Activated naive CD8-positive, alpha-beta T cell treated with anti-CD3 and anti-CD28 coated beads, Interleukin-2, amount 50 U/mL, for 24 hours (primary cell): Measurements from ENCODE around the gene CMIP.

Source experiments
- ATAC-seq: fragments of 150-1000 bp; cut with Tn5 transposase; one replicate; pipeline ENCODE4 v1.10.0; 2021
- DNase-seq: peaks from one replicate; pipeline ENCODE4 v3.0.0; 2021
- H3K27ac Mint-ChIP-seq: one replicate; pipeline ENCODE4 v1.8.0; 2021; ENCODE audit warnings: mild to moderate bottlenecking, mixed read lengths
- H3K27me3 Mint-ChIP-seq: one replicate; pipeline ENCODE4 v1.8.0; 2021; ENCODE audit warnings: mixed read lengths
- H3K36me3 Mint-ChIP-seq: one replicate; pipeline ENCODE4 v1.8.0; 2021; ENCODE audit warnings: low read depth, mixed read lengths
- H3K4me1 Mint-ChIP-seq: one replicate; pipeline ENCODE4 v1.8.0; 2021; ENCODE audit warnings: mixed read lengths
- H3K4me3 Mint-ChIP-seq: one replicate; pipeline ENCODE4 v1.8.0; 2021; ENCODE audit warnings: mild to moderate bottlenecking, moderate library complexity, mixed read lengths
- H3K9me3 Mint-ChIP-seq: one replicate; pipeline ENCODE4 v1.8.0; 2021; ENCODE audit warnings: mixed read lengths

The CMIP gene

DNA sequence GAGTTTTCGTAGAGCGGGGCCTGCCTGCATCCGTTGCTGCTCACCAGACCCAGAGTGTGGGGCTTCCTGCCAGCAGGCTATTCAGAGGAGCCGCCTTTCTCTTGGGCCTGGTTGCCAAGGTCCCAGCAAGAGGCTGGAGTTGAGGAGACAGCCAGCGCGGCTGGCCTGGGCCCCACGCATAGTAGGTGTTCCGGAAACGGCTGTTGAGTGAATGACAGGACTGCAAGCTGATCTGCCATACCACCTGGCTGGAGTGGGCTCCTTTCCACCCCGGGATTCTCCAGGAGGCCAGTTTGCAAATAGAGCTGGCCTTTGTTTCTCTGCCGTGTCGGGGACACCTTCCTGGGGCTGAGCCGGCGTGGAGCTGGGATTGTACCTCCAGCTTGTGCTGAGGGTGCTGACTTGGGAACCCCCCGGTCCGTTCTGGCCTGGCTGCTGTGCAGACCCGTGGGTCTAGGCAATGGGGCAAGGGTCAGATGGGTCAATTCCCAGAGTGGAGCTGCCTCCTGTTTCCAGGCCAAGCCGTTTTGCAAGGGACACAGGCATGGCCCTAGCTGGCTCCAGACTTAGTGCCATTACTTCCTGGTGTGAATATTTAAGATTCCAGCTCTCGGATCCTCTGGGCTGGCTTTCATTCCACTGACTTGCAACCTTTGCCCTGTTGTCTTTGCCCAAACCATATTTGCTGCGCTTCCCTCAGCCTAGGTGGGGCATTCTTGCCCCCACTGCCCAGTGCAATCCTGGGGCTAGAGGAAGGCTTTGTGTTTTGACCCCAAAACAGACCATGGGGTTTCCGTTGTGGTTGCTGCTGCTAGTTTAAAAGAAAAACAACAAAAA lies 68.8 kb downstream of the CMIP start:
- no peak overlapping the region for H3K27ac Mint-ChIP-seq
- H3K9me3 Mint-ChIP-seq, result no peaks in the 10 kb centered on the region
- no peaks in the 10 kb centered on the region for H3K27me3 Mint-ChIP-seq
- DNase-seq, result no peak
- peaks cover 24% of the 10 kb centered on the region for H3K4me1 Mint-ChIP-seq
- H3K36me3 Mint-ChIP-seq, result no peaks in the 10 kb centered on the region
- no peak overlapping the region for H3K4me3 Mint-ChIP-seq
- no peak for ATAC-seq

- Mint-ChIP-seq H3K27me3 (no peaks in the 10 kb centered on the region), H3K4me1 (peaks cover 24% of the 10 kb centered on the region), H3K27ac (no peak overlapping the region), H3K4me3 (no peak overlapping the region), H3K36me3 (no peaks in the 10 kb centered on the region), H3K9me3 (no peaks in the 10 kb centered on the region)
- no peak for DNase-seq
- no peak for ATAC-seq
Observed at GRCh38 chr16:81514041-81514559, 69.5 kb downstream of the CMIP start.

- Mint-ChIP-seq H3K4me1 (peaks cover 30% of the 10 kb centered on the region), H3K27ac (no peak overlapping the region), H3K4me3 (no peak overlapping the region), H3K36me3 (no peaks in the 10 kb centered on the region), H3K9me3 (no peaks in the 10 kb centered on the region), H3K27me3 (no peaks in the 10 kb centered on the region)
- DNase-seq, result no peak
- ATAC-seq, result no peak
Observed at GRCh38 chr16:81514568-81515258, 70.1 kb downstream of the CMIP start.

DNA sequence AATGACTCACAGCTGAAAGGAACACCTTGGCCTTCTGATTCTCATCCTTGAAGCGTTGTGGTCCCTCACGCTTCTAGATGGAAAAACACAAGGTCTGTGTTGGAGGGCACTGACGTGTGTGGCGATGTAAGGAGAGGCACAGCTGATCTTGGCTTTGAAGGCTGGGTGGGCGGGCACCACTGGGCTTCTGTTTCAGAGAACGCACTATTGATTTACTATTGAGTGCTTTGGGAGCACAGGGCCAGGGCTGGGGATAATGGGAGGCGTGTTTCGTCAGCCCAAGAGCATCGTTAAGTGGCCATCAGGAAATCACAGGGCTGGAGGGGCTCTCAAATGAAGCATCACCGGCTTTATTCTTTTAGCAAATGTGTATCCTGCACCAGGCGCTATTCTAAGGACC lies 70.7 kb downstream of the CMIP start:
- Mint-ChIP-seq H3K9me3 (no peaks in the 10 kb centered on the region), H3K27ac (no peak overlapping the region)
- no peak for DNase-seq

DNA sequence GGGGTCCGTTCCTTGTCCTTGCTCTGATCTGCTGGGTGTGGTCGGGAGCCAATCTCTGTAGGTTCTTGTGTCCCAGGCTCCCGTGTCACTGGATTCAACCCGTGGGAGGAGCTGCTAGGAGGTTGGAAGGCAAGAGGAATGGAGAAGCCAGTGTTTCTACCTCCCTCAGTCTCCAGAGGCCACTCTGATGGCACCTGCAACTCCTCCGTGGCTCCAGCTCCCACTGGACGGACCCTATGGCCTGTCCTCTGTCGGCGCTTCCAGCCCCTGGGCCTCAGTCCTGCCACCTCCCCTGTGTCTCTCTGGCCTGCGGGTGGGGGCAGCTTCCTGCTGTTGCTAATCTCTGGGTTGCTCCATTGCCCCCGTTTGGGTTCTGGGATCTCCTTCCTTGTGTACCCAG lies 71.1 kb downstream of the CMIP start:
- peak; percentile 33 for ATAC-seq
- H3K36me3 Mint-ChIP-seq, result no peaks in the 10 kb centered on the region
- no peaks in the 10 kb centered on the region for H3K27me3 Mint-ChIP-seq
- no peak overlapping the region for H3K27ac Mint-ChIP-seq
- no peak for DNase-seq
- no peaks in the 10 kb centered on the region for H3K9me3 Mint-ChIP-seq
- peaks cover 35% of the 10 kb centered on the region for H3K4me1 Mint-ChIP-seq
- H3K4me3 Mint-ChIP-seq, result no peak overlapping the region

More for the DNA sequence above, 70.7 kb downstream of the CMIP start:
- H3K4me1 Mint-ChIP-seq, result peaks cover 32% of the 10 kb centered on the region
- H3K36me3 Mint-ChIP-seq, result no peaks in the 10 kb centered on the region
- H3K4me3 Mint-ChIP-seq, result no peak overlapping the region
- no peak for ATAC-seq
- no peaks in the 10 kb centered on the region for H3K27me3 Mint-ChIP-seq

- H3K27ac Mint-ChIP-seq, result no peak overlapping the region
- H3K4me1 Mint-ChIP-seq, result peaks cover 41% of the 10 kb centered on the region
- no peak overlapping the region for H3K4me3 Mint-ChIP-seq
- ATAC-seq (no peak), DNase-seq (no peak)
- no peaks in the 10 kb centered on the region for H3K27me3 Mint-ChIP-seq
- H3K9me3 Mint-ChIP-seq, result no peaks in the 10 kb centered on the region
- no peaks in the 10 kb centered on the region for H3K36me3 Mint-ChIP-seq
Observed at GRCh38 chr16:81516478-81517149, 72.0 kb downstream of the CMIP start.

DNA sequence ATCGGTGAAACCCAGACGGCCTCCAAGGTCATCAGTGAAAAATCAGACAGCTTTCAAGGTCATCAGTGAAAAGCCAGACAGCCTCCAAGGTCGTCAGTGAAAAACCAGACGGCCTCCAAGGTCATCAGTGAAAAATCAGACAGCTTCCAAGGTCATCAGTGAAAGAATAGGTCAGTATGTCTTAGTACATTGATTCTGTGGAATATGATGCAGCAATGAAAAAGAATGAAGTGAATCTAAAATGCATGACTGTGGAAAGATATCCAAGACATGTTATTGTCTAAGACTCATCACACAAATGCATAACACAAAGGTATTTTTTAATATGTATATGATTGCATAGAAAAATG lies 72.5 kb downstream of the CMIP start:
- Mint-ChIP-seq H3K9me3 (no peaks in the 10 kb centered on the region), H3K27me3 (no peaks in the 10 kb centered on the region), H3K4me1 (peaks cover 46% of the 10 kb centered on the region), H3K36me3 (no peaks in the 10 kb centered on the region), H3K4me3 (no peak overlapping the region), H3K27ac (no peak overlapping the region)
- DNase-seq, result no peak
- no peak for ATAC-seq

- no peaks in the 10 kb centered on the region for H3K36me3 Mint-ChIP-seq
- no peaks in the 10 kb centered on the region for H3K27me3 Mint-ChIP-seq
- DNase-seq, result no peak
- H3K4me1 Mint-ChIP-seq, result peaks cover 47% of the 10 kb centered on the region
- no peak overlapping the region for H3K4me3 Mint-ChIP-seq
- H3K9me3 Mint-ChIP-seq, result no peaks in the 10 kb centered on the region
- H3K27ac Mint-ChIP-seq, result no peak overlapping the region
- no peak for ATAC-seq
Observed at GRCh38 chr16:81517629-81518438, 73.2 kb downstream of the CMIP start.

- ATAC-seq (no peak), DNase-seq (no peak)
- Mint-ChIP-seq H3K27ac (no peak overlapping the region), H3K9me3 (no peaks in the 10 kb centered on the region), H3K4me3 (no peak overlapping the region), H3K4me1 (peaks cover 47% of the 10 kb centered on the region), H3K27me3 (no peaks in the 10 kb centered on the region), H3K36me3 (no peaks in the 10 kb centered on the region)
Observed at GRCh38 chr16:81518439-81518757, 73.8 kb downstream of the CMIP start.

DNA sequence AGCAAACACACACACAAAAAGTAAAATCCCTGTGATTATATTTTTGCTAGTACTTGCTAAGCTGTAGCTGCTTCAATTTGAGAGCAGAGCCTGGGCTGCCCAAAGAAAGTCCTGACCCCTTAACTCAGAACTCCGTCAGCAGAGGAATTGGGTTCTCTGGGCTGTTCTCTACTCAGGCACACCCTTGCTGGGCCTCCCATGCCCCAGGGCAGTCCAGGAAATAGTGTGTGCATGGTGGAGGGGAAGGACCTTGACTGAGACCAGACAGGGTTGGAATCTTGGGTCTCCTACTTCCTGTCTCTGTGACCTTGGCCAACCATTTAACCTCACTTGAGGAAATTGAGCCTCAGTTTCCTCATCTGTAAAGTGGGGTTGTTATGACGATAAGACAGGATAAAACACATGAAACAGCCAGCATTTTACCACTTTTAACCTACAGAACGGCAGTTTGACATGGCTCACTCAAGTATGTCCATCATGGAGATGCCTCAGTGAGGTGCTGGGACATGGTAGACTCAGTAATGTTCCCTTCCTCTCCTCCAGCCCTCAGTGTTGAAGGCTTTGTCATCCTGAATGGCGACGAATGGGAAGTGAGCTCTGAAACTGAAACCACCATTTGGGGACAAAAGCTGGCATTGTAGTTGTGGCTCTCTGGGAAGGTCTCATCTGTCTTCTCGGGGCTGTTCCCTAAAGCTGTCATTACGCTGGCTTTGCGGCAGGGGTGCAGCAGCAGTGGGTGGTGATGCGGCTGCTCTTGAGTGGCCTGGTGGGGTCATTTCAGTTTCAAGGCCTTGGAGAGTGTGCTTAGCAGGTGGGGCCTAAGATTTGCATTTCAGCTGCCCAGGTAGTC lies 74.9 kb downstream of the CMIP start:
- Mint-ChIP-seq H3K4me3 (no peak overlapping the region), H3K9me3 (no peaks in the 10 kb centered on the region), H3K27ac (peak overlapping the region; percentile 53), H3K4me1 (peaks cover 45% of the 10 kb centered on the region), H3K36me3 (no peaks in the 10 kb centered on the region), H3K27me3 (no peaks in the 10 kb centered on the region)
- ATAC-seq (no peak), DNase-seq (no peak)

DNA sequence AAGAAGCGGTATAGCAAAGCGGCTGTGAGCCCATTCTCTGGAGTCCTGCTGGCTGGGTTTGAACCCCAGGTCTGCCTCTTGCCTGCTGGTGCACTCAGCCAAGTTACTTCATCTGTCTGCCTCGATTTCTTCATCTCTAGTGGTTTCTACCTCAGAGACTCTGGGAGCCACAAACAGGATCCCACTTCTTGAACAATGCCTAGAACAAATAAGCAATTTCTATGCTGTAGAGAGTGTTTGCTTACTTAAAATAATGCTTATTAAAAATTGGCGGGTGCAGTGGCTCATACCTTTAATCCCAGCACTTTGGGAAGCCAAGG lies 75.5 kb downstream of the CMIP start:
- Mint-ChIP-seq H3K4me3 (no peak overlapping the region), H3K27me3 (no peaks in the 10 kb centered on the region), H3K36me3 (no peaks in the 10 kb centered on the region), H3K9me3 (no peaks in the 10 kb centered on the region), H3K27ac (no peak overlapping the region), H3K4me1 (peaks cover 44% of the 10 kb centered on the region)
- ATAC-seq (no peak), DNase-seq (no peak)

- ATAC-seq (no peak), DNase-seq (no peak)
- no peaks in the 10 kb centered on the region for H3K36me3 Mint-ChIP-seq
- H3K27ac Mint-ChIP-seq, result no peak overlapping the region
- H3K4me1 Mint-ChIP-seq, result peaks cover 47% of the 10 kb centered on the region
- H3K27me3 Mint-ChIP-seq, result no peaks in the 10 kb centered on the region
- no peak overlapping the region for H3K4me3 Mint-ChIP-seq
- H3K9me3 Mint-ChIP-seq, result no peaks in the 10 kb centered on the region
Observed at GRCh38 chr16:81520560-81521135, 76.0 kb downstream of the CMIP start.

DNA sequence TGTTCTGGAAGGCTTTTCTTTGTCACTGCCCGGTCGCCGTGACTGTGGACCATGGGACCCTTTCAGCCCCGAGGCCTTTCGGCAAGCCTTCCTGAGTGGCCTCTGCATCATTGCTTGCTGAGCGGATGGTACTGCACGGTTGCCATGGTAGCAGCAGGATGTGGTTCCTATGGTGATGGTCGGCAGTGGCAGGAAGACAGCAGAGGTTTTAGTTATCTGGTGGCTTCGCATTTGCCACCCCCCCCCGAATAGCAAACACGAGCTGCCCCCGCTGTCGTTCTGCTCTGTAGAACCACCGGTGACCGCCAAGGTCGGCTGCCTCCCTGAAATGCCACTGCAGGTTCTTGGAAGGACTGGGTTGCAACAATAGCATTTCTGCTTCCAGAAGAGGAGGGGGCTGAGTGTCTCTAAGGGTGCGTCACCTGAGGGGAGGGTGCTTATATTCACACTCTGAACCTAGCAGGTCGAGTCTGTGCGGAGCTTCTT lies 76.6 kb downstream of the CMIP start:
- no peaks in the 10 kb centered on the region for H3K27me3 Mint-ChIP-seq
- DNase-seq (peak; percentile 68), ATAC-seq (peak; percentile 68)
- H3K27ac Mint-ChIP-seq, result no peak overlapping the region
- H3K4me3 Mint-ChIP-seq, result no peak overlapping the region
- no peaks in the 10 kb centered on the region for H3K36me3 Mint-ChIP-seq
- no peaks in the 10 kb centered on the region for H3K9me3 Mint-ChIP-seq
- peaks cover 52% of the 10 kb centered on the region for H3K4me1 Mint-ChIP-seq
